ENCODE data around the gene KLF13. TPM values are rescaled to one million over a fixed set of nuclear protein-coding genes. Genes with fewer than 3 reads are reported as not detected.

The KLF13 gene
- total and polyA plus RNA-seq, 10 of the 15 experiments (the other 5 are each of a cell fraction or from before 2014, with no cell fraction given), result 20.3 to 109 (median 51.4) TPM

GRCh38 chr15:31303726-31304648, 22.6 kb upstream of the KLF13 start:
- intact Hi-C loops (cut with micrococcal nuclease; ENCODE audit: unreplicated experiment) (no loop called here), in situ Hi-C loops (cut with MboI) (no loop called here)
- BruUV-seq (replicated peaks), result no TSS peak
- 72% methylated on average over 14 of the region's 14 CpGs for WGBS (ENCODE audit: insufficient coverage, insufficient replicate concordance, low lambda C conversion rate, missing lambda C conversion rate)
- DNase-seq (ENCODE audit: low read depth, low spot score) (no peak), ATAC-seq (peak; percentile 21; the same call in 2 of the 3 replicates), FAIRE-seq (no peak)
- POLR2A ChIA-PET, result interaction anchor here (0.6 to 1.5 kb wide), 5 partner anchors 20 to 131 kb away, joined by 3 to 8 read pairs (median 3); no protein-coding TSS in a partner anchor
- CTCF ChIA-PET, result interaction anchor here (0.6 to 2.0 kb wide), 19 partner anchors 8 to 184 kb away, joined by 3 to 10 read pairs (median 4); no protein-coding TSS in a partner anchor
- SMC1A ChIA-PET (ENCODE audit: uncharacterized antibody, unreplicated experiment), result interaction anchor here (0.8 to 1.8 kb wide), 16 partner anchors 13 to 550 kb away, joined by 3 to 8 read pairs (median 4); no protein-coding TSS in a partner anchor
- Histone ChIP-seq H4K20me1 (ENCODE audit: control insufficient read depth, insufficient read depth) (no peaks in the 10 kb centered on the region), H3K9ac (ENCODE audit: control insufficient read depth, insufficient read depth, low read length) (no peak overlapping the region), H2AFZ (ENCODE audit: control insufficient read depth, low read depth, low read length) (no peak overlapping the region; the same call in 1 of the 2 replicates), H3K4me1 (ENCODE audit: control insufficient read depth, insufficient read depth, low read length) (peaks cover 28% of the 10 kb centered on the region), H3K36me3 (ENCODE audit: control insufficient read depth in 2 of 2, insufficient read depth in 2 of 2, low read length in 1 of 2) (no peaks in the 10 kb centered on the region), H3K79me2 (ENCODE audit: control insufficient read depth, insufficient read depth, low read length) (no peaks in the 10 kb centered on the region), H3K4me3 (no peak overlapping the region), H3K9me3 (replicated peaks; ENCODE audit: control insufficient read depth, insufficient read depth, low read length) (no peaks in the 10 kb centered on the region), H3K27ac (ENCODE audit: control insufficient read depth, insufficient read depth) (no peak overlapping the region), H3K27me3 (replicated peaks in 1 of 2; ENCODE audit: control insufficient read depth in 2 of 2, insufficient read depth in 2 of 2, low read length in 1 of 2) (no peaks in the 10 kb centered on the region), H3K4me2 (ENCODE audit: control insufficient read depth, insufficient read depth) (no peak overlapping the region)
- RAD21 ChIA-PET (ENCODE audit: unreplicated experiment), result interaction anchor here (0.8 to 2.0 kb wide), 12 partner anchors 16 to 134 kb away, joined by 3 to 15 read pairs (median 6); no protein-coding TSS in a partner anchor
- TF ChIP-seq NR2F1 (conservative IDR thresholded peaks at IDR 0.05) (0 out of 2 replicates have a peak, but pooled peaks have one; percentile 13), E4F1 (IDR thresholded peaks at IDR 0.05; ENCODE audit: borderline replicate concordance, partially characterized antibody) (no peak)
